Naive thymus-derived CD4-positive, alpha-beta T cell (primary cell): ENCODE data around the gene CIPC. TPM values are rescaled to one million over a fixed set of nuclear protein-coding genes. Genes with fewer than 3 reads are reported as not detected.

ENCODE experiments used
- ATAC-seq: fragments of 150-1000 bp; cut with Tn5 transposase; 2 replicates; pipeline ENCODE4 v1.10.0; 2021; ENCODE audit warnings: mild to moderate bottlenecking, moderate library complexity
- CTCF ChIA-PET: fragments of 350-600 bp; sonication (Branson Sonifier 250); formaldehyde crosslinking; loops from one replicate; lab custom pipeline; 2021; ENCODE audit warnings: antibody characterized with exemption; lab: Charles Lee
- POLR2A ChIA-PET: fragments of 350-600 bp; sonication (Branson Sonifier 250); formaldehyde crosslinking; loops from one replicate; lab custom pipeline; 2021; ENCODE audit warnings: antibody characterized with exemption, inconsistent platforms; lab: Charles Lee
- DNase-seq, 9 donors: peaks; one replicate each; pipeline versions ENCODE4 v3.0.0 to v3.0.0-alpha.2; 2020 to 2022; ENCODE audit warnings: mixed read lengths in 1 of 9
- H3K27ac ChIP-seq: one replicate; pipeline ENCODE4 v1.7.0; 2013; ENCODE audit warnings: mild to moderate bottlenecking, low read depth, low read length, moderate library complexity
- H3K27me3 ChIP-seq, 2 donors: one replicate each; pipeline ENCODE4 v1.7.0; 2013; ENCODE audit warnings: low read length in 2 of 2, mild to moderate bottlenecking in 2 of 2, moderate library complexity in 2 of 2; ENCODE audit not compliant: control insufficient read depth in 2 of 2, insufficient read depth in 2 of 2
- H3K36me3 ChIP-seq, 3 experiments: 1 replicate in 2 of 3; 2 replicates in 1 of 3; pipeline ENCODE4 v1.7.0; 2013; ENCODE audit warnings: low read length in 3 of 3, mild to moderate bottlenecking in 3 of 3, moderate library complexity in 1 of 3; ENCODE audit not compliant: insufficient read depth in 3 of 3, control insufficient read depth in 2 of 3
- H3K4me1 ChIP-seq, 2 donors: one replicate each; pipeline ENCODE4 v1.7.0; 2013; ENCODE audit warnings: low read length in 2 of 2, mild to moderate bottlenecking in 2 of 2, moderate library complexity in 1 of 2; ENCODE audit not compliant: control insufficient read depth in 2 of 2, insufficient read depth in 2 of 2
- H3K4me3 ChIP-seq: 2 replicates; pipeline ENCODE4 v1.7.0; 2013; ENCODE audit warnings: mild to moderate bottlenecking, low read length
- H3K9me3 ChIP-seq, 3 experiments: 1 replicate in 2 of 3; 2 replicates in 1 of 3; pipeline ENCODE4 v1.7.0; 2013; ENCODE audit warnings: low read length in 3 of 3; ENCODE audit not compliant: control insufficient read depth in 2 of 3
- H3K27ac Mint-ChIP-seq, 9 donors: one replicate each; pipeline ENCODE4 v1.8.0; 2020 to 2022; ENCODE audit warnings: mixed read lengths in 9 of 9, mild to moderate bottlenecking in 8 of 9, moderate library complexity in 5 of 9, inconsistent platforms in 2 of 9
- H3K27me3 Mint-ChIP-seq, 5 donors: one replicate each; pipeline ENCODE4 v1.8.0; 2021 to 2022; ENCODE audit warnings: mixed read lengths in 5 of 5, mild to moderate bottlenecking in 1 of 5
- H3K36me3 Mint-ChIP-seq, 5 donors: one replicate each; pipeline ENCODE4 v1.8.0; 2020 to 2022; ENCODE audit warnings: mixed read lengths in 5 of 5, mild to moderate bottlenecking in 3 of 5, inconsistent platforms in 1 of 5
- H3K4me1 Mint-ChIP-seq, 7 donors: one replicate each; pipeline ENCODE4 v1.8.0; 2020 to 2022; ENCODE audit warnings: mixed read lengths in 7 of 7, mild to moderate bottlenecking in 3 of 7, inconsistent platforms in 1 of 7
- H3K4me3 Mint-ChIP-seq, 10 donors: one replicate each; pipeline ENCODE4 v1.8.0; 2020 to 2022; ENCODE audit warnings: mild to moderate bottlenecking in 10 of 10, mixed read lengths in 10 of 10, moderate library complexity in 6 of 10, inconsistent platforms in 2 of 10
- H3K9me3 Mint-ChIP-seq, 11 donors: one replicate each; pipeline ENCODE4 v1.8.0; 2020 to 2022; ENCODE audit warnings: mixed read lengths in 11 of 11, mild to moderate bottlenecking in 4 of 11, inconsistent platforms in 1 of 11, moderate library complexity in 1 of 11
- intact Hi-C, 2 donors: fragments of 100-400 bp; cut with micrococcal nuclease; formaldehyde crosslinking; loops; one replicate each; pipeline ENCODE4 v1.15.1; 2023
- polyA plus RNA-seq, 2 donors: library from polyadenylated mRNA; unstranded; fragments of 300-500 nt; fragmentation: Illumina TruSeq; gene quantifications; one replicate each; pipeline ENCODE4 v1.2.3, GENCODE V29; 2021
- total RNA-seq, 6 experiments: library from RNA in 5 of 6; stranded (reverse) in 5 of 6; gene quantifications; 1 replicate in 5 of 6; 2 replicates in 1 of 6; pipeline ENCODE4 v1.2.3 and lab custom pipeline; 2021 to 2026

CIPC gene
- total and polyA plus RNA-seq, 7 experiments from 2014 or later = 4.3 to 14.2 (median 10.5) TPM

DNA sequence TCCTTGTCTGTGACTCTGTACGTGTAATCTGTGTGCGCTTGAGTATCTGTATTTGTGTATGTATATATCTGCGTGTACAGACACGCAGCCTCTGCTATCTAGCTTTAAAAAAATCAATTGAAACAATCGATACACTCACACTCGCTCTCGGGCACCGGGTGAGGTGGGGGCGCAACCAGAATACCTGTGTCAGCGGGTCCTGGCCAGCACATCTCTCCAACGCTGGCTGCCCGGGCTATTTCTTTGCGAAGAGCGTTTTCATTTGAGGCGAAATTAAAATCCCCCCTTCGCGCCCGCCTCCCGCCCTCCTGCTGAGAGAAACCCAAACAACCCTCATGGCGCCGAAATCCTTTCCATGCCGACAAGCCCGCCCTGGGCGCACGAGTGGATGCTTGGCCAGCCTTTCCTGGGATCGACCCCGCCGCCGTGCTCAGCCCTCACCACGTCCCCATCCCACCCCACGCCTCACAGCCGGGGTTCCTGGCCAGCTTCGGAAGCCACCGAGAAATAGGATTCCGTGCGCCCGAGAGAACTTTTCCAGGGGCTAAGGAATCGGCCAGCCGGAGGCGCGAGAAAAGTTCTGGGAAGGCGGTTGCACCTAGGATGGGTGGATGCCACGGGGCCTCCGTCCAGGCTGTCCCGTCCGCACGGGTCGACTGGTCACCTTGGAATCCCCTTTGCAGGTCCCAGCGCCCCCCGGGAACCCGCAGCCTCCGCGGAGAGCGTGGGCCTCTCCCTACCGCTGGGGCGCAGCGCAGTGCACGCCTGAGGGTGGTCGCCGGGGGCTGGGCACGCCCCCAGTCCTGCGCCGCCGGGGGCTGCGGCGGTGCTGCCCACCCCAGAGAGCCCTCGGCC, 42.5 kb downstream of the CIPC start:
- POLR2A ChIA-PET = no interaction called here
- H3K27me3 ChIP-seq = no peaks in the 10 kb centered on the region
- H3K4me3 Mint-ChIP-seq = peak overlapping the region; percentile 28 to 80 (median 62)

DNA sequence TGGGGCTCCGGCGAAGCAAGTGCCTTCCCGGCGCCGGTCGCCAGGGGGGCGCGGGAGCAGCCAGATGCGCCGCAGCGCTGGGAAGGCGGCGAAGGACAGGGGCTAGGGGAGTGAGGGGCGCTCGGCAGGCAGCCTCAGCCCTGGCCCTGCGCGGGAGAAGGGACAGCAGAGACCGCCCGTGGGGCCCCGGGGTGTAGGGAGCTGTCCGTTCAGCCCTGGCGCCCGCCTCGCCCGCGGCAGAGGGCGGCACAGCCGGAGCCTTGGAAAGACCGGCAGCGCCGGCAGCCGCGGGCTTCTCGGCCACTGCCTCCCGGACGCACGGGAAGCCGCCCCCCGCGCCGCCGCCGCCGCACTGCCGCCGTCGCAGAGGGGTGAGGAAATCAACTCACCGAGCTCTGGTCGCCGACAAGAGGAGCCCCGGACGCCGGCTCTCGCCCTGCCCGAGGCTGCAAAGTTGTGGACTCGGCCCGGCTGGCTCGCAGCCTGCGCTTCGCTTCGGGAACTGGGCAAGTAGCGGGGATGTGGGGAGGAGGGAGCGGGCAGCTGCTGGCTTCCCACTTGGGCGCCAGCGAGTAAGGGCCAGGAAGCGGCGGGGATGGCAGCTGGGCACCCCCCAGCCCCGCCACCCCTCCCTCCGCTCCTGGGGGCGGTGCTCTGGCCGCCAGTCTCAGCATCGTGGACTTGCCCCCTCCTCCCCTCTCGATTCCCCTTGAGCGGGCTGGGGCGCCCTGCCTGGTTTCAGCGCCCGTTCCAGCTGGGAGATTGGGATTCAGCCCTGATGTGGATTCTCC, 43.4 kb downstream of the CIPC start, which contains the start of gene ZDHHC22:
Gene ZDHHC22 (minus strand): TSS at position 578 of the 791 bp plus-strand sequence. CDS start 2,053 bp downstream, outside the sequence.
- peak within 1 kb of the TSS; percentile 39 to 81 (median 62) for H3K4me3 Mint-ChIP-seq
- intact Hi-C loops = no loop called here

More for the DNA sequence above, 42.5 kb downstream of the CIPC start:
- Mint-ChIP-seq H3K9me3 (no peaks in the 10 kb centered on the region), H3K27me3 (peaks cover 68 to 79% (median 75%) of the 10 kb centered on the region in 5 donors), H3K27ac (no peak overlapping the region), H3K36me3 (no peaks in the 10 kb centered on the region), H3K4me1 (peaks cover 12 to 26% (median 22%) of the 10 kb centered on the region in 7 donors)
- CTCF ChIA-PET = no interaction called here
- Histone ChIP-seq H3K36me3 (no peaks in the 10 kb centered on the region), H3K4me1 (peaks cover 0 to 4% of the 10 kb centered on the region in 2 donors), H3K4me3 (no peak overlapping the region), H3K27ac (no peak overlapping the region), H3K9me3 (no peaks in the 10 kb centered on the region)
- intact Hi-C loops = no loop called here
- ATAC-seq (no peak), DNase-seq (no peak)

DNA sequence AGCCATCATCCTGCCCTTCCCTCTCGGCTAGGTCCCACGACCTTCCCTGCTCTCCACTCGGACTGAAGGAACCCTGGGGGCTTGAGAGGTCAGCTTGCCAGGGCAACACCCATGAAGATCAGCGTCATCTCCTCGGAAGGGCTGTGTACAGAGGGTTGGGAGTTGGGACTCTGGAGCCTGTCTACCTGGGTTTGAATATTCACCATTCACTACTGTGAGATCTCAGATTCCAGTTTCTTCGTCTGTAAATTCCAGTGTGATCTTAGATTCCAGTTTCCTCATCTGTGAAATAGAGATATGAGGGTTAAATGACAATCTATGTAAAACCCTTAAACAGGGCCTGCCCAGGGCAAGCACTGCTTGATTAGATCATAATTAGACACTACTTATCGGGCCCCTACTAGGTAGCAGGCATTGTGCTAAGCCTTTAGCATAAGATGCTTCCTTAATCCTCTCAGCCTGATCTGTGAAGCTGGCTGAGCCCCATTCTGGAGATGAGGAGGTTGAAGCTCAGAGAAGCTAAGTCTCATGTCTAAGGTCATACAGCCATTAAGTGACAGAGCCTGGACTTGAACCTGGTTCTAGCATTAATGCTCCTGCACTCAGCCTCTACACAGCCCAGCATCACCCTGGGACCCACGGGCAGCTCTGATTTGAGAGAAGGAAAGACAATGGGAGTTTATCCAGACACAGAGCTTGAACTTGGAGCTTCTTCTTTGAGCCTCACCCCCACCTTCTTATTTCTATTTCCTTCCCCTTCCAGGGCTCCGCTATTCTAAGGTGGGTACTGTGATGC, 44.1 kb downstream of the CIPC start:
- Histone ChIP-seq H3K4me3 (no peak overlapping the region), H3K27me3 (peaks cover 0 to 4% of the 10 kb centered on the region in 2 donors), H3K36me3 (no peaks in the 10 kb centered on the region), H3K27ac (no peak overlapping the region), H3K4me1 (peaks cover 0 to 4% of the 10 kb centered on the region in 2 donors), H3K9me3 (no peaks in the 10 kb centered on the region)
- ChIA-PET CTCF (no interaction called here), POLR2A (no interaction called here)
- Mint-ChIP-seq H3K4me1 (peaks cover 12 to 26% (median 22%) of the 10 kb centered on the region in 7 donors), H3K36me3 (no peaks in the 10 kb centered on the region), H3K27me3 (peaks cover 76 to 83% (median 78%) of the 10 kb centered on the region in 5 donors), H3K9me3 (peaks cover 0 to 1% (median 0%) of the 10 kb centered on the region in 11 donors), H3K4me3 (peak overlapping the region in 9 of 10 donors; percentile 16 to 81 (median 44)), H3K27ac (no peak overlapping the region)
- DNase-seq (no peak), ATAC-seq (no peak)
- intact Hi-C loops = no loop called here

More for the DNA sequence above, 43.4 kb downstream of the CIPC start, which contains the start of gene ZDHHC22:
- Histone ChIP-seq H3K4me3 (no peak within 1 kb of the TSS), H3K9me3 (no peaks in the 10 kb centered on the region), H3K36me3 (no peaks in the 10 kb centered on the region), H3K27me3 (peaks cover 0 to 4% of the 10 kb centered on the region in 2 donors), H3K4me1 (peaks cover 0 to 4% of the 10 kb centered on the region in 2 donors), H3K27ac (no peak within 1 kb of the TSS)
- H3K4me1 Mint-ChIP-seq = peaks cover 12 to 26% (median 22%) of the 10 kb centered on the region in 7 donors
- no peak within 1 kb of the TSS for H3K27ac Mint-ChIP-seq
- no peak for DNase-seq
- peak; percentile 32 for ATAC-seq
- peaks cover 76 to 82% (median 79%) of the 10 kb centered on the region in 5 donors for H3K27me3 Mint-ChIP-seq
- no peaks in the 10 kb centered on the region for H3K9me3 Mint-ChIP-seq
- POLR2A ChIA-PET = no interaction called here
- CTCF ChIA-PET = no interaction called here
- H3K36me3 Mint-ChIP-seq = no peaks in the 10 kb centered on the region

DNA sequence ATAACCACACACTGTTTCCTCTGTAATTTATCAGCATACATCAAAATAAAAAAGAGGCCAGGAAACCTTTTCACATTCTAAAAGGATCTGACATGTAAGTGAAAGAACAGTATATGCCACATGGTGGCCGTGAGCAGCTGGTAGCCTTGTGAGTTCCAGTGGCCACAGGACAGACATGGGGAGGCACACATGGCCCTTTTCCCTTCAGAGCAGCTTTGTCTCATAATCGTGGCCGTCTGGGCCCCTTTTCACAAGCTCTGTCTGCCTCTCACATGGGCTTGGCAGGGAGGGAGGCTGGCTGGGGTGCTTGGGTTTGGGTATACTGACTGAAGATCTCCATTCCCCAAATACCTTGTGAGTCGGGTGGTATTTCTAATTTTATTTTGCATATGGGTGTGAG, 45.0 kb downstream of the CIPC start:
- no peak overlapping the region for H3K27ac ChIP-seq
- ATAC-seq (no peak), DNase-seq (no peak)
- no peak overlapping the region for H3K4me3 ChIP-seq
- Mint-ChIP-seq H3K36me3 (no peaks in the 10 kb centered on the region), H3K27me3 (peaks cover 71 to 79% (median 73%) of the 10 kb centered on the region in 5 donors), H3K27ac (no peak overlapping the region), H3K9me3 (peaks cover 0 to 1% (median 0%) of the 10 kb centered on the region in 11 donors), H3K4me1 (peaks cover 12 to 26% (median 22%) of the 10 kb centered on the region in 7 donors), H3K4me3 (no peak overlapping the region)
- no peaks in the 10 kb centered on the region for H3K9me3 ChIP-seq
- H3K27me3 ChIP-seq = peaks cover 0 to 4% of the 10 kb centered on the region in 2 donors
- CTCF ChIA-PET = interaction anchor here (1.3 to 1.5 kb wide), 2 partner anchors 9 to 72 kb away, joined by 4 to 5 read pairs; no protein-coding TSS in a partner anchor
- peaks cover 0 to 4% of the 10 kb centered on the region in 2 donors for H3K4me1 ChIP-seq
- intact Hi-C loops = no loop called here
- POLR2A ChIA-PET = no interaction called here
- no peaks in the 10 kb centered on the region for H3K36me3 ChIP-seq

DNA sequence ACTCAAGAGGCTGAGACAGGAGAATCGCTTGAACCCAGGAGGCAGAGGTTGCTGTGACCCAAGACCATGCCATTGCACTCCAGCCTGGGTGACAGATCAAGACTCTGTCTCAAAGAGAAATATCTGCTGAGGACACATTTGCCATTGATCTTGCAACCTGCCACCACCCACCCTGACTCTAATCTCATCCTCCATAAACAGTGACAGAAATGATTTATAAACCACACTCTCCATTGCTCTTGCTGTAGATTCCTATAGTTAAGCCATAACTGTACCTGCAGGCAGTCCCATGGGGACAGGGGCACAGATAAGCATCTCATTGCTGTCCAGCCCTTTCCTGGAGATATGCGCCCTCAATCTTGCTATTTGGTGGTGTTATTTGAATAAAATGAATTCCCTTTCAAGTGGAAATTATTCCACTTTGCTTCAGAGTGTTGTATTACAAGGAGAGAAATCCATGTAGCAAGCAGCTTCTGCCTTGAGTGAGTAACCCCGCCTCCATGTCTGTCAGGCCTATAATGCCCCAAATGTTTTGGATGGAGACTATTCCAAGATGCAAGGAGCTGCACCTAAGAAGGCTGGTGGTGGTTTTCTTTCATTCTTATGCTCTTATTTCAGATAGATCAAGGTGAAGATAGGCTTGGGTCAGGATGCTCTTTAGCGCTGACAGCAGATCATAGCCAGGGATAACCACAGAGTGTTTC, 46.5 kb downstream of the CIPC start:
- H3K4me1 ChIP-seq = peaks cover 0 to 4% of the 10 kb centered on the region in 2 donors
- no peak overlapping the region for H3K4me3 Mint-ChIP-seq
- DNase-seq = no peak
- no peak overlapping the region for H3K27ac ChIP-seq
- peaks cover 0 to 1% (median 0%) of the 10 kb centered on the region in 11 donors for H3K9me3 Mint-ChIP-seq
- intact Hi-C loops = no loop called here
- peaks cover 4 to 20% (median 12%) of the 10 kb centered on the region in 7 donors for H3K4me1 Mint-ChIP-seq
- H3K36me3 ChIP-seq = no peaks in the 10 kb centered on the region
- no peak overlapping the region for H3K27ac Mint-ChIP-seq
- no peaks in the 10 kb centered on the region for H3K36me3 Mint-ChIP-seq
- ChIA-PET CTCF (interaction anchor here (1.0 kb wide), 1 partner anchor 9 kb away, joined by 4 read pairs; no protein-coding TSS in a partner anchor), POLR2A (no interaction called here)
- no peaks in the 10 kb centered on the region for H3K9me3 ChIP-seq
- peaks cover 61 to 74% (median 68%) of the 10 kb centered on the region in 5 donors for H3K27me3 Mint-ChIP-seq
- no peak overlapping the region for H3K4me3 ChIP-seq
- no peak for ATAC-seq
- peaks cover 0 to 4% of the 10 kb centered on the region in 2 donors for H3K27me3 ChIP-seq
